ENCODE measurements around the gene SLC38A4.

- TF ChIP-seq CTCF (IDR thresholded peaks at IDR 0.05) (no peak), POLR2A (IDR thresholded peaks at IDR 0.05) (no peak)
Observed at GRCh38 chr12:46717159-46717558, 108.6 kb downstream of the SLC38A4 start.
